COLO668 (cell line): ENCODE measurements around the gene NAT16.

ENCODE experiments used
- DNase-seq: peaks from one replicate; lab custom pipeline; 2025; ENCODE audit not compliant: unreplicated experiment; lab: John Stamatoyannopoulos, UW

Gene NAT16

GRCh38 chr7:101172005-101172853, 7.9 kb downstream of the NAT16 start:
- DNase-seq = peak; percentile 92

GRCh38 chr7:101171442-101171837, 8.7 kb downstream of the NAT16 start:
- DNase-seq = peak; percentile 26

- DNase-seq = no peak
These were observed 9.3 kb downstream of the NAT16 start for GRCh38 chr7:101170617-101171441.

GRCh38 chr7:101169838-101170551, 10.1 kb downstream of the NAT16 start:
- DNase-seq = peak; percentile 66

- DNase-seq = peak; percentile 33
These were observed 10.8 kb downstream of the NAT16 start for GRCh38 chr7:101169110-101169837.

GRCh38 chr7:101168412-101169049, 11.6 kb downstream of the NAT16 start:
- no peak for DNase-seq

GRCh38 chr7:101167645-101168411, 12.3 kb downstream of the NAT16 start:
- peak; percentile 21 for DNase-seq

GRCh38 chr7:101166909-101167644, 13.0 kb downstream of the NAT16 start:
- DNase-seq = no peak

DNA sequence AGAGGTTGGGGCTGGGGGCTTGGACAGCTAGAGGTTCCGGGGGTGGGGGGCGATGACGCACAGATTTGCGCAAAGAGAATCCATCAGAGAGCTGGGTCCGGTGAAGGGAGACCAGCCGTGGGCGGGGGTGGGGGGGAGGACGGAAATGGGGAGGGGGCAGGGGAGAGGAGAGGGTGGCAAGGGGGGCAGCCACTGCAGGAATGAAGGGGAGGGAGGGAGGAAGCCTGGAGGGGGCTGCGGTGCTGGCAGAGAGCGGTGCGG, 13.5 kb downstream of the NAT16 start:
- no peak for DNase-seq

- DNase-seq = peak; percentile 50
These were observed 14.0 kb downstream of the NAT16 start for GRCh38 chr7:101165958-101166647.

- peak; percentile 98 for DNase-seq
These were observed 14.8 kb downstream of the NAT16 start, which contains the start of gene VGF for GRCh38 chr7:101165075-101165957. Gene VGF (minus strand): TSS chr7:101165569. CDS start chr7:101164843, 726 bp downstream.

GRCh38 chr7:101164071-101164840, 15.8 kb downstream of the NAT16 start:
- peak; percentile 70 for DNase-seq

DNA sequence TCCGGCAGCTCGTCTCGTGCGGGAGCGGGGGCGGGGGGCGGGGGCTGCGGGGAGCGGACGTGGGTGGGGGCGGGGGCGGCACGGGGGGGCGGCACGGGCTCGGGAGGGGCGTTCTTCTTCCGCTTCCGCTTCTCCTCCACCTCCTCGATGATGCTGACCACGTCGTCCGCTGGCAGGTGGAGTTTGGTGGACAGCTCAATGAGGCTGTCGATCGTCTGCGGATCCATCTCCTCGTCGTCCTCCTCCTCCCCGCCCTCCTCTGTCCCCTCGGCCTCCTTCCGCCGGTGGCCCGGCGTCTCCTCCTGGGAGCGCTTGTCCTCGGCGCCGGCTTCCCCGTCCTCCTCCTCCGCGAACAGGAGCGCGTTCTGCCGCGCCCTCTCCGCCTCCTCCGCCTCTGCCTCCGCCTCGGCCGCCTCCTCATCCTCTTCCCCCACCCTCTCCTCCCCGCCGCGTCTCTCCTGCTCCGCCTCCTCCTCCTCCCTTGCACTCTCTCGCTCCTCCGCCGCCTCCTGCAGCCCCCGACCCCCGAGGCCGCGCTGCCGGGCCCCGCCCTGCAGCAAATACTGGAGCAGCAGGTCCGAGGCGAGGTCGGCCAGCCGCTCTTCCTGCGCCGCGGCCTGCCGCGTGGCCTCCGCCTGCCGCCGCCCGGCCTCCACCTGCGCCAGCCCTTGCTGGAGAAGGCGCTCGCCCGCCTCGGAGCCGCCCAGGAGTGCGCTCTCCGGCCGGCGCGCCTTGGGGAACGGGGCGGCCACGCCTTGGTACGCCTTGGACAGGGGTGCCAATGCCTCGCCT, 16.6 kb downstream of the NAT16 start:
- DNase-seq = peak; percentile 86

DNA sequence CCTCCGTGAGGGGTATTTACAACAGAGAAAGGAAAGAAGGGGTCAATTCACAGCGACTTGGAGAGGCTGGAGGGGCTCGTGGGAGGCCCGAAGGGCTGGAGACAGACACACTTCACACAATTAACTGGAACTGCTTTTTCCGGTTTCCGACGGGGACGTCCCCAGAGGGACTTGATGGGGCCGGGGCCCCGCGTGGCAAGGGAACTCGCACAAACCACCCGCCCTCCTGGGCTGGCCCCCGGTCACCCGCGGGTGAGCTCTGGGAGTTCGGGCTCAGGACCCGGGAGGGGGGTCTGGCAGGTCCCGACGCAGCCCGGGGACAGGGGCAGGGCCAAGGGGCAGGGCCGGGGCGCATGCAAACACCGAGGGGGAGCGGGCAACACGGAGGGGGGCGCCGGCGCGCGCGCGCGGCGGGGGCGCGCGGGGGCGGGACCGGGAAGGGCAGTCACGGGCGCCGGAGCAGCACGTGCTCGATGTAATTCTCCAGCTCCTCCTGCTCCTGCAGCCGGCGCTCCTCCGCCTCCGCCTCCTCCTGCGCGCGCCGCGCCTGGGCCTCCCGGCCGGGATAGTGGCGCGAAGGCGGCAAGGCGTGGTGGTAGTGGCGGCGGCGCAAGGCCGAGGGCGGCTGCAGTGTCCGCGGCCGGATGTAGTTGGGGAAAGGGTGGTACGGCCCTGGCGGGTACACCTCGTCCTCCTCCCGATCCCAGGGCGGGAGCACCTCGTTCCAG, 17.4 kb downstream of the NAT16 start:
- peak; percentile 86 for DNase-seq
